ENCODE results near the gene GBE1. TPM values are rescaled to one million over a fixed set of nuclear protein-coding genes. Genes with fewer than 3 reads are reported as not detected.
A peak's percentile ranks its signal among the peaks of the same experiment; 100 is the strongest.

The GBE1 gene
- total RNA-seq, 1 donor, result 184 TPM

- no peak overlapping the region for H2AFZ ChIP-seq (ENCODE audit: low read length)
- H4K20me1 ChIP-seq (ENCODE audit: insufficient read depth, low read length), result peaks cover 4% of the 10 kb centered on the region
- peaks cover 6% of the 10 kb centered on the region for H3K36me3 ChIP-seq (ENCODE audit: insufficient read depth, low read length)
- peaks cover 6% of the 10 kb centered on the region for H3K4me1 ChIP-seq (ENCODE audit: insufficient read depth, low read length)
- H3K4me3 ChIP-seq (ENCODE audit: insufficient read depth, low read length), result no peak overlapping the region
- no peak overlapping the region for H3K4me2 ChIP-seq (ENCODE audit: insufficient read depth, low read length)
- H3K27ac ChIP-seq (ENCODE audit: low read depth, low read length), result no peak overlapping the region
- peaks cover 48% of the 10 kb centered on the region for H3K79me2 ChIP-seq (ENCODE audit: insufficient read depth, low read length)
- TF ChIP-seq, protein P1, sequence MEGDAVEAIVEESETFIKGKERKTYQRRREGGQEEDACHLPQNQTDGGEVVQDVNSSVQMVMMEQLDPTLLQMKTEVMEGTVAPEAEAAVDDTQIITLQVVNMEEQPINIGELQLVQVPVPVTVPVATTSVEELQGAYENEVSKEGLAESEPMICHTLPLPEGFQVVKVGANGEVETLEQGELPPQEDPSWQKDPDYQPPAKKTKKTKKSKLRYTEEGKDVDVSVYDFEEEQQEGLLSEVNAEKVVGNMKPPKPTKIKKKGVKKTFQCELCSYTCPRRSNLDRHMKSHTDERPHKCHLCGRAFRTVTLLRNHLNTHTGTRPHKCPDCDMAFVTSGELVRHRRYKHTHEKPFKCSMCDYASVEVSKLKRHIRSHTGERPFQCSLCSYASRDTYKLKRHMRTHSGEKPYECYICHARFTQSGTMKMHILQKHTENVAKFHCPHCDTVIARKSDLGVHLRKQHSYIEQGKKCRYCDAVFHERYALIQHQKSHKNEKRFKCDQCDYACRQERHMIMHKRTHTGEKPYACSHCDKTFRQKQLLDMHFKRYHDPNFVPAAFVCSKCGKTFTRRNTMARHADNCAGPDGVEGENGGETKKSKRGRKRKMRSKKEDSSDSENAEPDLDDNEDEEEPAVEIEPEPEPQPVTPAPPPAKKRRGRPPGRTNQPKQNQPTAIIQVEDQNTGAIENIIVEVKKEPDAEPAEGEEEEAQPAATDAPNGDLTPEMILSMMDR (IDR thresholded peaks at IDR 0.05; ENCODE audit: extremely low read depth, low read depth, low read length), result no peak
- H3K27me3 ChIP-seq (ENCODE audit: insufficient read depth, low read length), result no peaks in the 10 kb centered on the region
- peak; percentile 64 for DNase-seq (ENCODE audit: insufficient read length, low spot score, missing footprints)
- no peaks in the 10 kb centered on the region for H3K9me3 ChIP-seq (ENCODE audit: low read depth, low read length)
These were observed 76.6 kb downstream of the GBE1 start for GRCh38 chr3:81684751-81685395.

DNA sequence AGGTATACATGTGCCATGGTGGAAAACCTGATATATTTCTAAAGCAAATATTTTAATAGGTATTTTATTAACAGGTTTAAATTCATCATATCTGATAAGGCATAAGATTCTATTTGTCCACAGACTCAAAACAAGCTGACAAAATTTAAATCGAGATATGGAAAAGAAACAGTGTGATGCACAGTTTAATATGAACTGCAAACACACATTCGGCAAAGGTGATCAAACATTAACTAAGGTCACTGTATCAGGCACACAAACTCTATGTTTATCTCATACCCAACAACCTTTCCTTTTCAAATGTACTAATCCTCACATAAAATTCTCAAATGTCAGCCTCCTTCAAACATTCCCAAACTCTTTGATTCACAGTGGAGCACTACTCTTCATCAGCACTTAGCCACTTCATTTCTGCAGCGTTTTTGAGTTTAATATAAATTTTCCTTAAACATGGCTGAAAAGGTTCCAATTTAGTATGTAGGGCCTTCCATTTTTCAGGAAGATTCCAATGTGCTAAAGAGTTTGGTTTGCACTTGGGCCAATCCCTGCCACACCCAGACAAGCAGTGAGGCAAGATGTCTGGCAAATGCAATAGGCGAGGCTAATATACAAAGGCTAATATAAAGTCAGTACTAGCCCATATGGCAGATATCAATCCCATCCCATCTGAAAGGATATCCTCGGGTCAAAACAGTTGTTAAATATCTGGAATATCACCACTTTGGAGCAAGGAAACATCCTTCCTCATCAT lies 84.6 kb downstream of the GBE1 start:
- Histone ChIP-seq H3K4me1 (ENCODE audit: insufficient read depth, low read length) (no peaks in the 10 kb centered on the region), H3K9me3 (ENCODE audit: low read depth, low read length) (no peaks in the 10 kb centered on the region), H3K79me2 (ENCODE audit: insufficient read depth, low read length) (peaks cover 40% of the 10 kb centered on the region), H4K20me1 (ENCODE audit: insufficient read depth, low read length) (no peaks in the 10 kb centered on the region), H3K27ac (ENCODE audit: low read depth, low read length) (no peak overlapping the region), H3K36me3 (ENCODE audit: insufficient read depth, low read length) (no peaks in the 10 kb centered on the region), H3K4me3 (ENCODE audit: insufficient read depth, low read length) (no peak overlapping the region), H3K4me2 (ENCODE audit: insufficient read depth, low read length) (no peak overlapping the region), H3K27me3 (ENCODE audit: insufficient read depth, low read length) (no peaks in the 10 kb centered on the region), H2AFZ (ENCODE audit: low read length) (no peak overlapping the region)
- DNase-seq (ENCODE audit: insufficient read length, low spot score, missing footprints), result no peak
- TF ChIP-seq, protein P1 (IDR thresholded peaks at IDR 0.05; ENCODE audit: extremely low read depth, low read depth, low read length), result no peak

DNA sequence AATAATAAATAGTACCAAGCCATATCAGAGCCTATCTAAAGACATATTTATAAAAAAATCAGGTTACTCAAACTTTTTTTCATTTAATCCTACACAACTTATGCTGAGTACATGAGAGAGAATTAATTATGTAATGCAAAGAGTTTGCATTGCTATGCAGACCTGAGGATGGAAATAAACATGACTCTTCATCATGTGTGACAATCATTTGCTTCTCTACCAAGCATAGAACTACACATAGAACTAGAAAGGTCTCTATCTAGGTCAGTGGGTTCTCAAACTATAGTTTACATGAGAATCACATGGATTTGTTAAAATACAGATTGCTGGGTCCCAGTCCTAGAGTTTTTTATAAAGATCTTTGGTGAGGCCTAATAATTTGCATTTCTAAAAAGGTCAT lies 86.8 kb downstream of the GBE1 start:
- H3K9me3 ChIP-seq (ENCODE audit: low read depth, low read length), result no peaks in the 10 kb centered on the region
- H3K36me3 ChIP-seq (ENCODE audit: insufficient read depth, low read length), result no peaks in the 10 kb centered on the region
- peaks cover 42% of the 10 kb centered on the region for H3K79me2 ChIP-seq (ENCODE audit: insufficient read depth, low read length)
- no peak overlapping the region for H3K4me3 ChIP-seq (ENCODE audit: insufficient read depth, low read length)
- DNase-seq (ENCODE audit: insufficient read length, low spot score, missing footprints), result no peak
- no peak overlapping the region for H2AFZ ChIP-seq (ENCODE audit: low read length)
- H3K4me1 ChIP-seq (ENCODE audit: insufficient read depth, low read length), result no peaks in the 10 kb centered on the region
- H3K27me3 ChIP-seq (ENCODE audit: insufficient read depth, low read length), result no peaks in the 10 kb centered on the region
- no peak overlapping the region for H3K27ac ChIP-seq (ENCODE audit: low read depth, low read length)
- no peak overlapping the region for H3K4me2 ChIP-seq (ENCODE audit: insufficient read depth, low read length)
- TF ChIP-seq, protein P1 (IDR thresholded peaks at IDR 0.05; ENCODE audit: extremely low read depth, low read depth, low read length), result no peak
- H4K20me1 ChIP-seq (ENCODE audit: insufficient read depth, low read length), result no peaks in the 10 kb centered on the region

GRCh38 chr3:81668283-81668682 lies 93.2 kb downstream of the GBE1 start:
- no peaks in the 10 kb centered on the region for H3K27me3 ChIP-seq (ENCODE audit: insufficient read depth, low read length)
- TF ChIP-seq, protein P1 (IDR thresholded peaks at IDR 0.05; ENCODE audit: extremely low read depth, low read depth, low read length), result no peak
- no peak overlapping the region for H3K4me3 ChIP-seq (ENCODE audit: insufficient read depth, low read length)
- no peaks in the 10 kb centered on the region for H3K4me1 ChIP-seq (ENCODE audit: insufficient read depth, low read length)
- no peaks in the 10 kb centered on the region for H4K20me1 ChIP-seq (ENCODE audit: insufficient read depth, low read length)
- no peaks in the 10 kb centered on the region for H3K36me3 ChIP-seq (ENCODE audit: insufficient read depth, low read length)
- H3K79me2 ChIP-seq (ENCODE audit: insufficient read depth, low read length), result peaks cover 42% of the 10 kb centered on the region
- no peak overlapping the region for H2AFZ ChIP-seq (ENCODE audit: low read length)
- DNase-seq (ENCODE audit: insufficient read length, low spot score, missing footprints), result no peak
- H3K4me2 ChIP-seq (ENCODE audit: insufficient read depth, low read length), result no peak overlapping the region
- no peaks in the 10 kb centered on the region for H3K9me3 ChIP-seq (ENCODE audit: low read depth, low read length)
- no peak overlapping the region for H3K27ac ChIP-seq (ENCODE audit: low read depth, low read length)
